Kidney glomerular epithelial cell (primary cell): Measurements from ENCODE around the gene OGFOD2.

Experiments used
- DNase-seq: peaks from one replicate; lab custom pipeline; 2025; lab: John Stamatoyannopoulos, UW

OGFOD2 gene

GRCh38 chr12:122989225-122989839, 14.3 kb downstream of the OGFOD2 start:
- no peak for DNase-seq

GRCh38 chr12:122989874-122990419, 14.9 kb downstream of the OGFOD2 start:
- no peak for DNase-seq

GRCh38 chr12:122990561-122990960, 15.5 kb downstream of the OGFOD2 start:
- DNase-seq: no peak

- DNase-seq: no peak
Measured at GRCh38 chr12:122990961-122991622, 16.0 kb downstream of the OGFOD2 start.

GRCh38 chr12:122991623-122992275, 16.7 kb downstream of the OGFOD2 start:
- no peak for DNase-seq

- no peak for DNase-seq
Measured at GRCh38 chr12:122992386-122992785, 17.3 kb downstream of the OGFOD2 start.

GRCh38 chr12:122994140-122994675, 19.2 kb downstream of the OGFOD2 start:
- no peak for DNase-seq

GRCh38 chr12:122994781-122995502, 19.9 kb downstream of the OGFOD2 start:
- no peak for DNase-seq

- no peak for DNase-seq
Measured at GRCh38 chr12:122995503-122996187, 20.6 kb downstream of the OGFOD2 start.

- DNase-seq: no peak
Measured at GRCh38 chr12:122996188-122996601, 21.2 kb downstream of the OGFOD2 start.

GRCh38 chr12:122996621-122997342, 21.7 kb downstream of the OGFOD2 start:
- DNase-seq: no peak

- DNase-seq: no peak
Measured at GRCh38 chr12:122997343-122998250, 22.6 kb downstream of the OGFOD2 start.

- no peak for DNase-seq
Measured at GRCh38 chr12:122998316-122998715, 23.3 kb downstream of the OGFOD2 start.

- no peak for DNase-seq
Measured at GRCh38 chr12:122999196-122999946, 24.3 kb downstream of the OGFOD2 start.

GRCh38 chr12:122999986-123000420, 25.0 kb downstream of the OGFOD2 start:
- no peak for DNase-seq

- no peak for DNase-seq
Measured at GRCh38 chr12:123000578-123000977, 25.5 kb downstream of the OGFOD2 start.

- DNase-seq: no peak
Measured at GRCh38 chr12:123001464-123001863, 26.4 kb downstream of the OGFOD2 start.

GRCh38 chr12:123003257-123003656, 28.2 kb downstream of the OGFOD2 start:
- no peak for DNase-seq

- DNase-seq: no peak
Measured at GRCh38 chr12:123004287-123004686, 29.2 kb downstream of the OGFOD2 start.
